T-helper 2 cell (primary cell): ENCODE data around the gene ENO4.

Experiments
- DNase-seq, 5 experiments: peaks; one replicate each; pipeline versions ENCODE4 v3.0.0 to v3.0.0-alpha.2; 2012 to 2022
- total RNA-seq, 2 donors: gene quantifications; one replicate each; lab custom pipeline; 2026; lab: John Stamatoyannopoulos, UW

The ENO4 gene
- total RNA-seq: 0 reads per million in 2 donors

GRCh38 chr10:116849248-116850057 is at the start of gene ENO4:
Gene ENO4, plus strand, starts transcription at chr10:116849499. Its CDS starts 68 bp downstream, at chr10:116849567.
- DNase-seq: peak in 3 of 5 experiments; percentile 14 to 61 (median 23)

GRCh38 chr10:116800286-116800929 is 48.9 kb upstream of the ENO4 start:
- no peak for DNase-seq

- DNase-seq: no peak
These were observed 47.6 kb upstream of the ENO4 start for GRCh38 chr10:116801658-116802057.

GRCh38 chr10:116802474-116802873 is 46.8 kb upstream of the ENO4 start:
- no peak for DNase-seq

- no peak for DNase-seq
These were observed 46.4 kb upstream of the ENO4 start for GRCh38 chr10:116802876-116803275.

- no peak for DNase-seq
These were observed 45.6 kb upstream of the ENO4 start for GRCh38 chr10:116803451-116804249.

GRCh38 chr10:116808706-116809105 is 40.6 kb upstream of the ENO4 start:
- DNase-seq: no peak

- no peak for DNase-seq
These were observed 39.7 kb upstream of the ENO4 start for GRCh38 chr10:116809483-116810119.

GRCh38 chr10:116810120-116810500 is 39.2 kb upstream of the ENO4 start:
- no peak for DNase-seq

- DNase-seq: no peak
These were observed 38.4 kb upstream of the ENO4 start for GRCh38 chr10:116810895-116811294.

- no peak for DNase-seq
These were observed 37.6 kb upstream of the ENO4 start for GRCh38 chr10:116811691-116812090.

- no peak for DNase-seq
These were observed 33.5 kb upstream of the ENO4 start for GRCh38 chr10:116815641-116816415.

GRCh38 chr10:116817178-116817577 is 32.1 kb upstream of the ENO4 start:
- no peak for DNase-seq

GRCh38 chr10:116817780-116818343 is 31.4 kb upstream of the ENO4 start:
- DNase-seq: no peak

- no peak for DNase-seq
These were observed 29.2 kb upstream of the ENO4 start for GRCh38 chr10:116819999-116820677.

- no peak for DNase-seq
These were observed 23.4 kb upstream of the ENO4 start for GRCh38 chr10:116825901-116826300.

- DNase-seq: no peak
These were observed 22.5 kb upstream of the ENO4 start for GRCh38 chr10:116826803-116827202.

- no peak for DNase-seq
These were observed 22.1 kb upstream of the ENO4 start for GRCh38 chr10:116827214-116827671.

- no peak for DNase-seq
These were observed 21.2 kb upstream of the ENO4 start for GRCh38 chr10:116828116-116828515.

- no peak for DNase-seq
These were observed 19.6 kb upstream of the ENO4 start for GRCh38 chr10:116829711-116830110.

- no peak for DNase-seq
These were observed 18.2 kb upstream of the ENO4 start for GRCh38 chr10:116831086-116831485.
